ENCODE results near the gene NEK7. TPM values are rescaled to one million over a fixed set of nuclear protein-coding genes. Genes with fewer than 3 reads are reported as not detected.

NEK7 gene
- 6.9 TPM for polyA plus RNA-seq (2013, experiment 1 of 2)
- polyA plus RNA-seq (2013, experiment 2 of 2) = 8.4 TPM

GRCh38 chr1:198156745-198157240 lies at the start of gene NEK7:
Gene NEK7 (plus strand): TSS chr1:198156998. CDS start chr1:198232581, 75,583 bp downstream.
- Histone ChIP-seq H3K27me3 (ENCODE audit: insufficient read depth, low read length) (no peaks in the 10 kb centered on the region), H3K4me1 (ENCODE audit: insufficient read depth, low read length) (peaks cover 22% of the 10 kb centered on the region), H3K27ac (ENCODE audit: low read depth, low read length) (peak within 1 kb of the TSS; percentile 74; the same call in 1 of the 2 replicates), H3K9me3 (ENCODE audit: insufficient read depth, low read depth, low read length) (no peaks in the 10 kb centered on the region), H3K36me3 (ENCODE audit: insufficient read depth, low read length) (no peaks in the 10 kb centered on the region), H3K9ac (ENCODE audit: low read depth, low read length) (peak within 1 kb of the TSS; percentile 76), H3K4me3 (ENCODE audit: low read length) (peak within 1 kb of the TSS; percentile 79)
- under 1% methylated on average over 63 of the region's 63 CpGs for WGBS

DNA sequence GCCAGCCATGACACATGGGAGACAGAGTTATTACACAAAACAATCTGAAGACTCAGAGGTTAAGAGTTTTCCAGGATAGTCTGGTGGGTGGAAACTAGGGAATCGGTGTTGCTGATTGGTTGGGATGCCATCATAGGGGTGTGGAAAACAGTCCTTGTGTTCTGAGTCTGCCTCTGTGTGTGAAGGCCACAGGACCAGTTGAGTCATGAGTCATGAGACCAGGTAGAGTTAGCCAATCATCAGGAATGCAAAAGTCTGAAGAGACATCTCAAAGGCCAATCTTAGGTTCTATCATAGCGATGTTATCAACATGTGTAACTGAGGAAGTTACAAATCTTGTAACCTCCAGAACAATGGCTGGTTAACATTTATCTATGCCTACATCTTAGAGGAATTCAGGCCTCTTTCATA lies 49.7 kb upstream of the NEK7 start:
- no peaks in the 10 kb centered on the region for H3K36me3 ChIP-seq (ENCODE audit: insufficient read depth, low read length)
- H3K9ac ChIP-seq (ENCODE audit: low read depth, low read length) = no peak overlapping the region
- no peaks in the 10 kb centered on the region for H3K4me1 ChIP-seq (ENCODE audit: insufficient read depth, low read length)
- no peak overlapping the region for H3K27ac ChIP-seq (ENCODE audit: low read depth, low read length)
- no peaks in the 10 kb centered on the region for H3K27me3 ChIP-seq (ENCODE audit: insufficient read depth, low read length)
- 95% methylated on average over 2 of the region's 2 CpGs for WGBS
- H3K4me3 ChIP-seq (ENCODE audit: low read length) = no peak overlapping the region
- no peaks in the 10 kb centered on the region for H3K9me3 ChIP-seq (ENCODE audit: insufficient read depth, low read depth, low read length)

GRCh38 chr1:198108636-198109370 lies 48.0 kb upstream of the NEK7 start:
- Histone ChIP-seq H3K27me3 (ENCODE audit: insufficient read depth, low read length) (no peaks in the 10 kb centered on the region), H3K36me3 (ENCODE audit: insufficient read depth, low read length) (no peaks in the 10 kb centered on the region), H3K4me1 (ENCODE audit: insufficient read depth, low read length) (no peaks in the 10 kb centered on the region), H3K9me3 (ENCODE audit: insufficient read depth, low read depth, low read length) (no peaks in the 10 kb centered on the region), H3K4me3 (ENCODE audit: low read length) (no peak overlapping the region), H3K27ac (ENCODE audit: low read depth, low read length) (no peak overlapping the region), H3K9ac (ENCODE audit: low read depth, low read length) (no peak overlapping the region)
- WGBS = 100% methylated on average over 1 of the region's 1 CpG

DNA sequence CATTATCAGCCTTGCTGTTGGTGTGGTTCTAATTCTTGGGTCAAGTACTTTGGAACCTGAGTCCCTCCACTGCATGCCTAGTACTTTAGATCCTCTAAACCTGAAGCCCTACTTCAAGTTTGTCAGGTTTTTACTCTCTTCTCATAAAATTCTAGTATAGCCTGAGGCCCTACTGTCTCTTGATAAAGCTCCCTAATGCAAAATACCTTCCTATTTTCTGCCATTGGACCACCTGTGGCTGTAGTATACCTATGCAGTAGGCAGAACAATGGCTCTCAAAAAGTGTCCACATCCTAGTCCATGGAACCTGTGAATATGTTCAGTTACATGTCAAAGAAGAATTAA lies 47.5 kb upstream of the NEK7 start:
- no peak overlapping the region for H3K27ac ChIP-seq (ENCODE audit: low read depth, low read length)
- no peaks in the 10 kb centered on the region for H3K9me3 ChIP-seq (ENCODE audit: insufficient read depth, low read depth, low read length)
- no peaks in the 10 kb centered on the region for H3K27me3 ChIP-seq (ENCODE audit: insufficient read depth, low read length)
- H3K9ac ChIP-seq (ENCODE audit: low read depth, low read length) = no peak overlapping the region
- no peaks in the 10 kb centered on the region for H3K36me3 ChIP-seq (ENCODE audit: insufficient read depth, low read length)
- no peaks in the 10 kb centered on the region for H3K4me1 ChIP-seq (ENCODE audit: insufficient read depth, low read length)
- no peak overlapping the region for H3K4me3 ChIP-seq (ENCODE audit: low read length)

- no peak overlapping the region for H3K9ac ChIP-seq (ENCODE audit: low read depth, low read length)
- H3K27me3 ChIP-seq (ENCODE audit: insufficient read depth, low read length) = no peaks in the 10 kb centered on the region
- H3K27ac ChIP-seq (ENCODE audit: low read depth, low read length) = no peak overlapping the region
- H3K4me1 ChIP-seq (ENCODE audit: insufficient read depth, low read length) = no peaks in the 10 kb centered on the region
- no peaks in the 10 kb centered on the region for H3K9me3 ChIP-seq (ENCODE audit: insufficient read depth, low read depth, low read length)
- no peak overlapping the region for H3K4me3 ChIP-seq (ENCODE audit: low read length)
- H3K36me3 ChIP-seq (ENCODE audit: insufficient read depth, low read length) = no peaks in the 10 kb centered on the region
Observed at GRCh38 chr1:198113342-198113750, 43.5 kb upstream of the NEK7 start.

- Histone ChIP-seq H3K27ac (ENCODE audit: low read depth, low read length) (no peak overlapping the region), H3K36me3 (ENCODE audit: insufficient read depth, low read length) (no peaks in the 10 kb centered on the region), H3K9me3 (ENCODE audit: insufficient read depth, low read depth, low read length) (no peaks in the 10 kb centered on the region), H3K4me1 (ENCODE audit: insufficient read depth, low read length) (no peaks in the 10 kb centered on the region), H3K4me3 (ENCODE audit: low read length) (no peak overlapping the region), H3K27me3 (ENCODE audit: insufficient read depth, low read length) (no peaks in the 10 kb centered on the region), H3K9ac (ENCODE audit: low read depth, low read length) (no peak overlapping the region)
- WGBS = no CpG with 5 or more reads among the region's 1 CpG
Observed at GRCh38 chr1:198116069-198116468, 40.7 kb upstream of the NEK7 start.

DNA sequence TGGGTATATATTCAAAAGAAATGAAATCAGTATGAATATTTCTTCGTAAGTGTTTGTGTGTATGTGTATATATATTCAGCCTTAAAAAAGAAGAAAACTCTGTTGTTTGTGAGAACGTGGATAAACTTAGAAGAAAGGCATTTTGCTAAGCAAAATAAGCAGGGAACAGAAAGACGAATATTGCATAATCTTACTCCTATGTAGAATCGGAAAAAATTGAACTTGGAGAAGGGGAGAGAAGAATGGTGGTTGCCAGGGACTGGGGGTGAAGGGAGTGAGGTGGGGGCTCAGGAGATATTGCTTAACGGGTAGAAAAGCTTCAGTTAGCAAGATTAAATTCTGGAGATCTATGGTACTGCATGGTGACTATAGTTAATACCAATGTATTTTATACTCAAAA lies 40.3 kb upstream of the NEK7 start:
- H3K36me3 ChIP-seq (ENCODE audit: insufficient read depth, low read length) = no peaks in the 10 kb centered on the region
- H3K4me1 ChIP-seq (ENCODE audit: insufficient read depth, low read length) = no peaks in the 10 kb centered on the region
- 95% methylated on average over 5 of the region's 5 CpGs for WGBS
- H3K27me3 ChIP-seq (ENCODE audit: insufficient read depth, low read length) = no peaks in the 10 kb centered on the region
- H3K9ac ChIP-seq (ENCODE audit: low read depth, low read length) = no peak overlapping the region
- no peak overlapping the region for H3K27ac ChIP-seq (ENCODE audit: low read depth, low read length)
- H3K4me3 ChIP-seq (ENCODE audit: low read length) = no peak overlapping the region
- no peaks in the 10 kb centered on the region for H3K9me3 ChIP-seq (ENCODE audit: insufficient read depth, low read depth, low read length)

GRCh38 chr1:198117267-198117666 lies 39.5 kb upstream of the NEK7 start:
- H3K9ac ChIP-seq (ENCODE audit: low read depth, low read length) = no peak overlapping the region
- WGBS = 93% methylated on average over 1 of the region's 1 CpG
- H3K4me3 ChIP-seq (ENCODE audit: low read length) = no peak overlapping the region
- no peaks in the 10 kb centered on the region for H3K9me3 ChIP-seq (ENCODE audit: insufficient read depth, low read depth, low read length)
- H3K27me3 ChIP-seq (ENCODE audit: insufficient read depth, low read length) = no peaks in the 10 kb centered on the region
- no peaks in the 10 kb centered on the region for H3K4me1 ChIP-seq (ENCODE audit: insufficient read depth, low read length)
- H3K27ac ChIP-seq (ENCODE audit: low read depth, low read length) = no peak overlapping the region
- no peaks in the 10 kb centered on the region for H3K36me3 ChIP-seq (ENCODE audit: insufficient read depth, low read length)

GRCh38 chr1:198118134-198118533 lies 38.7 kb upstream of the NEK7 start:
- Histone ChIP-seq H3K27ac (ENCODE audit: low read depth, low read length) (no peak overlapping the region), H3K27me3 (ENCODE audit: insufficient read depth, low read length) (no peaks in the 10 kb centered on the region), H3K4me1 (ENCODE audit: insufficient read depth, low read length) (no peaks in the 10 kb centered on the region), H3K9me3 (ENCODE audit: insufficient read depth, low read depth, low read length) (no peaks in the 10 kb centered on the region), H3K4me3 (ENCODE audit: low read length) (no peak overlapping the region), H3K36me3 (ENCODE audit: insufficient read depth, low read length) (no peaks in the 10 kb centered on the region), H3K9ac (ENCODE audit: low read depth, low read length) (no peak overlapping the region)
- WGBS = 73% methylated on average over 2 of the region's 2 CpGs

DNA sequence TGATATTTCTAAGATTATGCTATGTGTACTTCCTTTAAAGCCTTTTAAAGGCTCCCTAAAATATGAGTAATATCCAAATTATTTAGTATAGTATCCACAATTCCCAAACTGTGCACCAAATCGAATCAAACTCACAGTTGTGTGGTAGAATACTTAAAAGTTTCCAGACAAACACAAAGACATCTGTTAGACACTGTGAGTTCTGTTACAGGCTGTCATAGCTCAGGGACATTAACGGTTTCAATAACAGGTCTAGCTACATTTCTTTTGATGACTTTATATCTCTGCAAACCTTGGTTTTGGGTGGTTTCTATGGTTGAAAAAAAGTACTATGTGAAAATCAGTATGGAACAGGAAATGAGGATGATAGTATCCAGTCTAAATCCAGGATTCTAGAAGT lies 36.9 kb upstream of the NEK7 start:
- Histone ChIP-seq H3K4me1 (ENCODE audit: insufficient read depth, low read length) (no peaks in the 10 kb centered on the region), H3K27ac (ENCODE audit: low read depth, low read length) (no peak overlapping the region), H3K36me3 (ENCODE audit: insufficient read depth, low read length) (no peaks in the 10 kb centered on the region), H3K27me3 (ENCODE audit: insufficient read depth, low read length) (no peaks in the 10 kb centered on the region), H3K4me3 (ENCODE audit: low read length) (no peak overlapping the region), H3K9ac (ENCODE audit: low read depth, low read length) (no peak overlapping the region), H3K9me3 (ENCODE audit: insufficient read depth, low read depth, low read length) (no peaks in the 10 kb centered on the region)
- WGBS = 91% methylated on average over 2 of the region's 2 CpGs

DNA sequence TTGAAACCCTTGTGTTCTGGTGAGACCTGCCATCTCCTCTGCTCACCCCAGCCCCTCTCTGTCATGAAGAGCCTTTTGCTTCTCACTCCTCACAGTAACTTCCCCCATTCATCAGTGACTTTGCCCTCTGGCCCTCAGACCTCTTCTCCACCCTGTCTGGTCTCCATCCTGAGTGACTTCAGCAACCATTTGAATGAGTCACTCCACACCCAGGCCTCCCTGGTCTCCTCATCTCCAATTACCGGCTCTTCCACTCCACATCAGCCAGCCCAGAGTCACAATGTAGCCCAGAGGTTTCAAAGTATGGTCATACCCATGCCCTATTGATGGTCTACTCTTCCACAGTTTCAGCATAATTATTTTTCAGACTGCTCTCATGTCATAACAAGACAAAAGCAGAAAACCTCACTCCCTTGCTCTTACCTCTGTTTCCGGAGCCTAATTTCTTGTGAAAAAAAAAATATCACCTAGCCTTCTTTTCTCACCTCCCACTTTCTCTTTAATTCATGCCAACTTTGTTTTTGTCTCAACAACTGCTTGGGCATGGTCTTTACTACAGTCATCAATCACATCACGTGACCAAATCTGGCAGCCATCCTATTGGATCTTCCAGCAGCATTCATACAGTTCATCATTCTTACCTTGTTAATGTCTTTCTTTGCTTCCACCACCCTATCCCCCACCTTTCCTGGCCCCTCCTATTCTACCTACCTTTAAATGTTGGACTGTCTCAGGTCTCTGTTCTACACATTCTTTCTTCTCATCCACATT lies 35.6 kb upstream of the NEK7 start:
- H3K9ac ChIP-seq (ENCODE audit: low read depth, low read length) = no peak overlapping the region
- no peaks in the 10 kb centered on the region for H3K36me3 ChIP-seq (ENCODE audit: insufficient read depth, low read length)
- H3K4me1 ChIP-seq (ENCODE audit: insufficient read depth, low read length) = no peaks in the 10 kb centered on the region
- 94% methylated on average over 3 of the region's 3 CpGs for WGBS
- no peaks in the 10 kb centered on the region for H3K27me3 ChIP-seq (ENCODE audit: insufficient read depth, low read length)
- H3K4me3 ChIP-seq (ENCODE audit: low read length) = no peak overlapping the region
- no peaks in the 10 kb centered on the region for H3K9me3 ChIP-seq (ENCODE audit: insufficient read depth, low read depth, low read length)
- no peak overlapping the region for H3K27ac ChIP-seq (ENCODE audit: low read depth, low read length)

Measured in HUES64 (cell line).